H1 (cell line): ENCODE data around the gene PLIN4. TPM values are rescaled to one million over a fixed set of nuclear protein-coding genes. Genes with fewer than 3 reads are reported as not detected.

Experiments used
- CHD7 ChIP-seq: fragments of 300-600 bp; sonication (generic); IDR thresholded peaks from 2 replicates; pipeline ENCODE4 v1.7.1; 2012; ENCODE audit warnings: low read length, moderate library complexity, mild to moderate bottlenecking, inconsistent platforms; ENCODE audit not compliant: insufficient replicate concordance
- polyA plus RNA-seq, 7 experiments: library from polyadenylated mRNA; depleted of rRNA in 3 of 7; stranded (reverse) in 5 of 7; unstranded in 2 of 7; fragments of >200 nt in 5 of 7; fragments of 200-250 nt in 2 of 7; gene quantifications; 1 replicate in 5 of 7; 2 replicates in 1 of 7; 4 replicates in 1 of 7; pipeline versions ENCODE4 v1.2.1 to v1.2.3, GENCODE V29; 2011 to 2013; ENCODE audit warnings: missing spikeins in 2 of 7, mixed read lengths in 2 of 7
- total RNA-seq: library from RNA; stranded (reverse); fragmentation: NEBNext Ultra II Directional; extraction: Animal tissue kit (Norgen Biotek cat#: 25700); gene quantifications from 2 replicates; pipeline ENCODE4 v1.2.1, GENCODE V29; 2021

PLIN4 gene
- total and polyA plus RNA-seq, 2 of the 8 experiments (the other 6 are each of a cell fraction or from before 2014, with no cell fraction given), result 0.35 to 0.45 TPM

GRCh38 chr19:4550018-4550417 lies 31.7 kb upstream of the PLIN4 start (continued):
- TF ChIP-seq CHD7, result no peak
